ENCODE results near the gene FAM184A.

FAM184A gene

GRCh38 chr6:119037941-119038623 is 40.4 kb downstream of the FAM184A start:
- no peak overlapping the region for H3K27ac ChIP-seq (ENCODE audit: low read length)
- no peaks in the 10 kb centered on the region for H4K20me1 ChIP-seq (ENCODE audit: insufficient read depth, low read length)
- H2AFZ ChIP-seq (ENCODE audit: low read depth, low read length), result no peak overlapping the region
- TF ChIP-seq, protein P1, sequence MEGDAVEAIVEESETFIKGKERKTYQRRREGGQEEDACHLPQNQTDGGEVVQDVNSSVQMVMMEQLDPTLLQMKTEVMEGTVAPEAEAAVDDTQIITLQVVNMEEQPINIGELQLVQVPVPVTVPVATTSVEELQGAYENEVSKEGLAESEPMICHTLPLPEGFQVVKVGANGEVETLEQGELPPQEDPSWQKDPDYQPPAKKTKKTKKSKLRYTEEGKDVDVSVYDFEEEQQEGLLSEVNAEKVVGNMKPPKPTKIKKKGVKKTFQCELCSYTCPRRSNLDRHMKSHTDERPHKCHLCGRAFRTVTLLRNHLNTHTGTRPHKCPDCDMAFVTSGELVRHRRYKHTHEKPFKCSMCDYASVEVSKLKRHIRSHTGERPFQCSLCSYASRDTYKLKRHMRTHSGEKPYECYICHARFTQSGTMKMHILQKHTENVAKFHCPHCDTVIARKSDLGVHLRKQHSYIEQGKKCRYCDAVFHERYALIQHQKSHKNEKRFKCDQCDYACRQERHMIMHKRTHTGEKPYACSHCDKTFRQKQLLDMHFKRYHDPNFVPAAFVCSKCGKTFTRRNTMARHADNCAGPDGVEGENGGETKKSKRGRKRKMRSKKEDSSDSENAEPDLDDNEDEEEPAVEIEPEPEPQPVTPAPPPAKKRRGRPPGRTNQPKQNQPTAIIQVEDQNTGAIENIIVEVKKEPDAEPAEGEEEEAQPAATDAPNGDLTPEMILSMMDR (IDR thresholded peaks at IDR 0.05; ENCODE audit: borderline replicate concordance, extremely low read depth, low read length, poor library complexity, severe bottlenecking), result no peak
- TF ChIP-seq EZH2 (IDR thresholded peaks at IDR 0.05; ENCODE audit: borderline replicate concordance, low read depth, low read length, severe bottlenecking), result no peak
- no peaks in the 10 kb centered on the region for H3K9me3 ChIP-seq (ENCODE audit: insufficient read depth, low read length, severe bottlenecking)
- H3K4me3 ChIP-seq (ENCODE audit: low read depth in 1 of 2, low read length in 2 of 2), result no peak overlapping the region
- no peaks in the 10 kb centered on the region for H3K36me3 ChIP-seq (ENCODE audit: insufficient read depth, low read length)
- H3K4me1 ChIP-seq (ENCODE audit: insufficient read depth, low read length), result no peaks in the 10 kb centered on the region
- DNase-seq, result no peak
- ATAC-seq (ENCODE audit: insufficient read depth, low read depth), result no peak
- H3K9ac ChIP-seq (ENCODE audit: low read depth, low read length), result no peak overlapping the region
- H3K79me2 ChIP-seq (ENCODE audit: insufficient read depth, low read length), result no peaks in the 10 kb centered on the region
- H3K27me3 ChIP-seq (ENCODE audit: insufficient read depth, low read length, poor library complexity), result peaks cover 4% of the 10 kb centered on the region
- H3K4me2 ChIP-seq (ENCODE audit: insufficient read depth, low read length), result no peak overlapping the region

- no peaks in the 10 kb centered on the region for H3K36me3 ChIP-seq (ENCODE audit: insufficient read depth, low read length)
- no peak overlapping the region for H3K4me3 ChIP-seq (ENCODE audit: low read depth in 1 of 2, low read length in 2 of 2)
- no peak overlapping the region for H3K4me2 ChIP-seq (ENCODE audit: insufficient read depth, low read length)
- DNase-seq, result no peak
- H2AFZ ChIP-seq (ENCODE audit: low read depth, low read length), result no peak overlapping the region
- no peaks in the 10 kb centered on the region for H3K9me3 ChIP-seq (ENCODE audit: insufficient read depth, low read length, severe bottlenecking)
- ATAC-seq (ENCODE audit: insufficient read depth, low read depth), result no peak
- H3K9ac ChIP-seq (ENCODE audit: low read depth, low read length), result no peak overlapping the region
- TF ChIP-seq EZH2 (IDR thresholded peaks at IDR 0.05; ENCODE audit: borderline replicate concordance, low read depth, low read length, severe bottlenecking), result no peak
- TF ChIP-seq, protein P1 (IDR thresholded peaks at IDR 0.05; ENCODE audit: borderline replicate concordance, extremely low read depth, low read length, poor library complexity, severe bottlenecking), result no peak
- no peaks in the 10 kb centered on the region for H4K20me1 ChIP-seq (ENCODE audit: insufficient read depth, low read length)
- H3K27ac ChIP-seq (ENCODE audit: low read length), result no peak overlapping the region
- peaks cover 4% of the 10 kb centered on the region for H3K27me3 ChIP-seq (ENCODE audit: insufficient read depth, low read length, poor library complexity)
- H3K79me2 ChIP-seq (ENCODE audit: insufficient read depth, low read length), result no peaks in the 10 kb centered on the region
- no peaks in the 10 kb centered on the region for H3K4me1 ChIP-seq (ENCODE audit: insufficient read depth, low read length)
These were observed 41.2 kb downstream of the FAM184A start for GRCh38 chr6:119037264-119037663.

GRCh38 chr6:119036081-119036480 is 42.4 kb downstream of the FAM184A start:
- no peak overlapping the region for H3K4me3 ChIP-seq (ENCODE audit: low read depth in 1 of 2, low read length in 2 of 2)
- H3K9ac ChIP-seq (ENCODE audit: low read depth, low read length), result no peak overlapping the region
- H3K79me2 ChIP-seq (ENCODE audit: insufficient read depth, low read length), result no peaks in the 10 kb centered on the region
- H3K36me3 ChIP-seq (ENCODE audit: insufficient read depth, low read length), result no peaks in the 10 kb centered on the region
- H3K27me3 ChIP-seq (ENCODE audit: insufficient read depth, low read length, poor library complexity), result peaks cover 4% of the 10 kb centered on the region
- TF ChIP-seq EZH2 (IDR thresholded peaks at IDR 0.05; ENCODE audit: borderline replicate concordance, low read depth, low read length, severe bottlenecking), result no peak
- TF ChIP-seq, protein P1 (IDR thresholded peaks at IDR 0.05; ENCODE audit: borderline replicate concordance, extremely low read depth, low read length, poor library complexity, severe bottlenecking), result no peak
- no peak for ATAC-seq (ENCODE audit: insufficient read depth, low read depth)
- no peaks in the 10 kb centered on the region for H4K20me1 ChIP-seq (ENCODE audit: insufficient read depth, low read length)
- no peak overlapping the region for H3K27ac ChIP-seq (ENCODE audit: low read length)
- H2AFZ ChIP-seq (ENCODE audit: low read depth, low read length), result no peak overlapping the region
- DNase-seq, result no peak
- H3K9me3 ChIP-seq (ENCODE audit: insufficient read depth, low read length, severe bottlenecking), result no peaks in the 10 kb centered on the region
- H3K4me1 ChIP-seq (ENCODE audit: insufficient read depth, low read length), result no peaks in the 10 kb centered on the region
- H3K4me2 ChIP-seq (ENCODE audit: insufficient read depth, low read length), result no peak overlapping the region
